GM19351 (cell line): ENCODE results near the gene PTPRJ.

ENCODE experiments used
- ATAC-seq: cut with Tn5 transposase; IDR thresholded peaks from one replicate; pipeline ENCODE4 v1.9.1; 2021; ENCODE audit warnings: mild to moderate bottlenecking, moderate library complexity; ENCODE audit not compliant: unreplicated experiment

Gene PTPRJ

DNA sequence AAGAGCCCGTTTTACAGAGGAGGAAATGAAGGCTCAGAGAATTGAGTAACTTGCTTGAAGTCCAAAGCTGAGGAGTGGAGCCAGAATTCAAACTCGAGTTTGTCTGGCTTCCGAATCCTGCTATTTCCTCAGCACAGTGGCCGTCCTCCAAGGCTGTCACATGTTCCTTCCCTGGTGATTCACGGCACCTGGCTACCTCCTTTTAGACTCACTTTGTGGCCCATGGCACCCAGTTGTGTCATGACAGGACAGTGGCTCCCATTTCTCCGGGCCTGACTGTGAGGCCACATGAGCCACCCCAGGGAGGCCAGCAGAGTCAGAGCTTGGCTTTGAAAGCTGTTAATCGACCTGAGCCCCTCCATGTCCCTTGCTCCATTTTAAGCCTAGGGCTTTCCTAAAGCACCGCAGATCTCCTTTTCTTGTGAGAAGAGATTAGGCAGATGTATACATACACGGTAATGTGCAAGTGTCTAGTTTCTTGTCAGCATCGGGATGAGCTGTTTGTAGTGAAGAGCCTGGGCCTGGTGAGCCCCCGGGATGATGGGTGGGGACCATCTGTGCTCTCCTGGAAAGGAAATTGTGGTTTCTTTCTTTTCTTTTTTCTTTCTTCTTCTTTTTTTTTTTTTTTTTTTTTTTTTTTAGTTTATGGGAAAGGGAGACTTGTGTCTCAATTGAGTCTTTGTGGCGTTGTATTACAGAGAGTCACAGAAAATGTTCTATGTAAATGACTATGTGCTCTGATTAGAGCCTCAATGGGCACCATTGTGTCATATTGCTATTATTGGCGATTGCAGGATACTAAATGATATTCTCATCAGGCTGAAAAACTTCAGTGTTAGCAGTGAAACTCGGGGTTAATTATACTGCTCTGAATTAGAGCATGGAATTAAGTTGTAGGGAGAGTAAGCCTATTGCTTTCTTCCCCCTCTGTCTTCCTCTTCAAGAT is 54.8 kb downstream of the PTPRJ start:
- no peak for ATAC-seq

DNA sequence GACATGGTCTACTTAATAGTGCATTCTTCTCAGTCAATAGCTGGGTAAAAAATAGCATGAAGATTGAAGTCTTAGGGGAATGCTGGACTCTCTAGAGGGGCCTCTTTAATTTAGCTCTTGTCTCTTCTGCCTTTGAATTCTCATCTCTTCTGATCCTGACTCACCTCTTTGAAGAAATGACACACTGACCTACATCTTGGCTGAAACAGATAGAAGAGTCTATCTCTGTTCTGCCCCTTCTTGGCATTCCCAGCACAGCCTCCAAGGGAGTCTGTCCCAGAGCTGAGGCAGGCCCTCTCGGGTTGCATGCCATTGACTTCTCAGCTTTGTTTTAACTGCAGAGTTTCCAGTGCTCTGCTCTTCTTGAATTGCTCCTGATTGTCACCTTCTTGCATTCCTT is 55.7 kb downstream of the PTPRJ start:
- no peak for ATAC-seq

DNA sequence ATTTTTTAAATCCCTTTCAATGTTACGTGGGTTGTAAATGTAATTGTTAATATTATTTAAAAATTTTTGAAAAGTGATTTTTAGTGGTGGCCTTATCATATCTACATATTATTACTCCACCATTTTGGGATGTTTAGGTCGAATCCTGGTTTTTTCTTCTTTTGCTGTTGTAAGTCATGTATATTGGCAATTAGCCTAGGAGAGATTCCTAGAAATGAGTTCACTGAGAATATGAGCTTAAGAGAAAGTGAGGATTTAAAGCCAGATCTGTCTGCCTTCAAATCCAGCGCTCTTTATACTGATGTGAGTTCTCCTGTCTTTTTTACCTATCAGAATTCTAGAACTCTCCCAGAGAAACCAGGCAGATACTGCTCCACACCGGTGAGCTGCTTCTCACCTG is 56.1 kb downstream of the PTPRJ start:
- ATAC-seq = no peak

DNA sequence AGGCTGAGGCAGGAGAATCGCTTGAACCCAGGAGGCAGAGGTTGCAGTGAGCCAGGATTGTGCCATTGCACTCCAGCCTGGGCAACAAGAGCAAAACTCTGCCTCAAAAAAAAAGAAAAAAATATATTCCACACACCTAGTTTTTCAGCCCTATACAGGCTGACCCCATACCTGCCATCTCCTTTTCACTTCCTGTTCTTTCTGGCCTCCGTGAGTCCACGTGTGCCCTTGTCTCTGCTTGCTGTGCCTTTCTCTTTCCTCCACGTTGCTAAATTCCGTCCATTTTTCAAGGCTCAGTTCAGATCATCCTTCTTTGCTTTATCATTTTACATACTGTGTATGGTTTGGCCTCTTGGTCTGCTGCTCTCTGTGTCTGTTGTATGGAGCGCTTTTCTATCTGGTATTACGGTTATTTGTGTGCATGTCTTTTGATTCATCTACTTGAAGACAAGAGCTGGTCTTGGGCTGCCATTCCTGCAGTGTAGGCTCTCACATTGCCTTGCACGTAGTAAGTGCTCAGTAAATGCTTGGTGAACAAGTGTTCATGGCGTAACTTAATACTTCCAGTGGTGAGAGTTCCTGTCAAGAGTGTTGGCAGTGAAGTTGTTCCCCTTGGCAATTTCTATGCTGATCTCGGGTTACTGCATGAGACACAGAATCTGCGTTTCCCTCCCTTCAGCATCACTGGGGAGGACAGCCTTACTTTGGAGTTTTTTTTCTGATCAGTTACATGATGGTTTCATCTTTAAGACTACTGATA is 57.5 kb downstream of the PTPRJ start:
- no peak for ATAC-seq

DNA sequence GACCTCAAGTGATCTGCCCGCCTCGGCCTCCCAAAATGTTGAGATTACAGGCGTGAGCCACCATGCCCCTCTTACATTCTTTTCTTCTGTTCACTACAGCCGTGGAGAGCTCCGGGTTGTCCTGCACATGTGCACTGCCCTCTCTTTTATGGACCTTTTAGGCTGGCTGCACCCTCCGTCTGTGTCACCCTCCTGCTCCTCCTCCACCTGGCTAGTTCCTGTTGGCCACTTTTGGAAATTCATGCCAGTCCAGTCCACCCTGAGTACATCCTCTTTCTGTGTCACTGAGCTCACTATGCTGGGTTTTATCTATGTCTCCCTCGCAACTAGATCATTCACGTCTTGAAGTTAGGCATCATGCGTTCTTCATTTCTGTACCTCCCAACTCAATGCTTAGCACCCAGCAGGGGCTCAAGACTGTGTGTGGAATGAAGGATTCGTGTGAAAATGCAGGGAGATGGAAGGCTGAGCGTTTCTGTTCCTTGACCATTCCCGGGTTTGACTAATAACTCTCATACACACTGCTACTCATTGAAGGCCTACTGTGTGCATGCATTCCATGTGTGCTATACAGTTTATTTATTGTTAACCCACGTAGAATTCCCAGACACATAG is 60.6 kb downstream of the PTPRJ start:
- ATAC-seq = no peak

DNA sequence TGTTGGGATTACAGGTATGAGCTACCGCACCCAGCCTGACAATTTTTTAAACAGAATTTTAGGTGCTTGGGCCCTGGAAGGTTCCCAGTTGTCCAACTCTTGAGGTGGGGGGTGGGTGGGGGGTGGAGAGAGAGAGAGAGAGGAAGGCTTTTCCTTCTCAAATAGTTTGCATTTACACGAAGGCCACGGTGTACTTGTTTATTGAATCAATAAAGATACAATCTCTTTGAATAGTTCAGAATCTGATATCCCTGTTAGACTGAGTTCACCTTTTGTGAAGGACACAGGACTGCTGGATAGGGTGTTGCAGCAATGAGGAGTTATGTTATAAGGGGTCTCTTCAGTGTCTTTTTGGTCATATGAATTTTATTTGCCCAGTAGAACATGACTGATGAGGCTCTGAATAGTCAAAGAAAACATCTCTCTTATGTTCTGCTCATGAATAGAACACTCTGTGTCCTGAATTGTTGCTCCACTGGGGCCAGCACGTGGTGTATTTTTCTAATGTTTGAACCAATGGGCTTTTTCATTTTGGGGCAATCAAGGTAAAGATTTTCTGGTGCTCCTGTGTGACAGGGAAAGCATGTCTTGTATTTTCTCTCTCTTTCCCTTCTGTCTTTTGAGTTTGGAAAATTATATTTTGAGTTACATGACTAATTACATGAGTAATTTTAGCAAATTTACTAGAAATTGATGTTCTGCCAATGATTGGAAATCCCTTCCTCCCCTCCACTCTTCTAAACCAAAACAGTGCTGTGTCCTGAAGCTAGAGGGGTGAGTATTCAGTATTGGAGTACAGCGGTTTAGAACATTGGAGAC is 61.7 kb downstream of the PTPRJ start:
- no peak for ATAC-seq

DNA sequence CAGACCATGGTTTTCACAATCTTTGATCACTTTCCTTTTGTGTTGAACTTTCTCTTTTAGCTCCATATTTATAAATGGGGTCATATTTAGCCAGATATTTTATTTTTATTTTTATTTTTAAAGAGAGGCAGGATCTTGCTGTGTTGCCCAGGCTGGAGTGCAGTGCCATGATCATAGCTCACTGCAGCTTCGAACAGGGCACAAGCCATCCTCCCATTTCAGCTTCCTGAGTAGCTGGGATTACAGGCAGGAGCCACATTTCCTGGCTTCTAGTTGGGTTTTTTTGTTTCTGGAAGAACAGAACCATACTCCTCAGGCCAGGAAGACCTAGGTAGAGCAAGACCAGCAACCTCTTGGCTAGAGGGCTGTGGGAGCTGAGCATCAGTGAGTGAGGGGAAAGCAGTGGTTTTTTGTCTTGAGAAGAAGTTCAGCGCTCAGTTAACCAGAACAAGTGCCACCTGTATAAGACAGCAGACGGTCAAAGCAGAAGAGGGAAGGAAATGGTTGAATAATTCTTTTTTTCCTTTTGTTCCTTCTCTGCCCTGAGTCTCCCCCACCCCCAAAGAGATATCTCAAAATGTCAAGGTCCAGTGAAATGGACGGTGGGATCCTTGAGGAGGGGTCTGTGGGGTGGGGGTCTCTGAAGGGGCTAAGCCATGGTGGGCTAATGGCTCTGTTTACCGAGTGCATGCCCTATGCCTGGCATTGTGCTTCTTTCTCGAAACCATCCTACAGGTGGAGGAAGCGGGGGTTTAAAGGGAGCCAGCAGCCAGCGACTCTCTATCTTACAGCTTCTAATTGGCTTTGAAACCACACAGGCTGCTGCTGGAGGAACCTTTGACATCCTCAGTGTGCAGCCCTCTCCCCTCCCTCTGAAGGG is 63.0 kb downstream of the PTPRJ start:
- peak; percentile 69 for ATAC-seq

DNA sequence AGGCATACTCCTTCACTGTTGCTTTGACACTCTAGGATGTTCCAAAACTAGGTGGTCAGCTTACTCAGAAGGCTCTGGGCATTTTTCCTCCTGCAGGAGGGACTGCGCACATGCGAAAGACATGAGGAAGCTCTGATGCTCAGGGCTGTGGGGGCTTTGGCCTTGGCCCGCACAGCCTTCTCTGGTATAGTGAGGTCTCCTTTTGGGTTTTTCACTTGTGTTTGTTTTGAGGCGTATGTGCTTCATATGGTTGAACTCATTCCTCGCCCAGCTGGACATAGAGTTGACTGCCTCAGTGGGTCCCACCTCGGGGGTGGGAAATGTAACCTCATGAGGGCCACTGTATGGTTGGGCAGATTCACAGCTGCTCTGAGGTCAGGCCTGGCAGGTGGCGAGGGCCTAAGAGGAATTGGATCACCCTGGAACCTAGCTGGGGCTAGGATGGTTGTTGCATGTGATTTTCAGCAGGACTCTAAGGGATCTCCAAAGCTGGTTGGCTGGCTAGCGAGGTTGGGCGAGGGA is 63.7 kb downstream of the PTPRJ start:
- peak; percentile 5 for ATAC-seq

DNA sequence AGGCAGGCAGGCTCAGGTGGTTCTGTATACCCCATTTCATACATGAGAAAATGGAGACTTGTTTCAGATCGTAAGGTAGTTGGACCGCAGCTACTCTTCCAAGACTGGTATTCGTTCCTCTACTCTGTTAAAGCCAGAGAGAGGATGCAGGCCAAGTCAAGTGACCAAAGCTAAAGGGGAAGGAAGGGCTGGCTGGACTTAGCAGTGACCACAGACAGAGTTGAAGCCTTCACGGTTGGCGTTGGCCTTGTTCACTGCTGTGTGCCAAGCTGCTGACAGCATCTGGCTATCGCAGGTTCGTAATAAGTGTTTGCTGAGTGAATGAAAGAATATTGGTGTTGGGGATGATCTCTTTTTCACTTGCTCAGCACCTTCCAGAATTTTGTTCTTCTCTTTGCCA is 64.2 kb downstream of the PTPRJ start:
- ATAC-seq = no peak

DNA sequence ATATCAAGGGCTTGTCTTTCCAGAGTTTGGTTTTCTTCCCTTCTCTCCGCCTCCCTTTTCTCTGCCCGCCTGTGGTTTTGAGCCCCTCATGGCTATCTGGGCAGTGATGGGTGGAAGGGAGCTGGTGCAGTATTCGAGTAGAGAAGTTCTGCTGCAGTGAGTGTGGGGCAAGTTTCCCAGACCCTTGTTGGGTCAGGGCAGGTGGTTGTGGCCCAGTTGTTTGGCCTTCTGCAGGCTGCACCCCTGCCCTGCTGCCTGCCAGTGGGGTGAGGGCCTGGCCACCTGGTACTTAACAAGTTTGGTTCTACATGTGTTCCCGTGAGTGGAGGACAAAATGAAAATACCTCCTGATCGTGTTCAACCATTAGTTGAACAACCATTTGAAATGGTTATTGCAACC is 65.2 kb downstream of the PTPRJ start:
- no peak for ATAC-seq

DNA sequence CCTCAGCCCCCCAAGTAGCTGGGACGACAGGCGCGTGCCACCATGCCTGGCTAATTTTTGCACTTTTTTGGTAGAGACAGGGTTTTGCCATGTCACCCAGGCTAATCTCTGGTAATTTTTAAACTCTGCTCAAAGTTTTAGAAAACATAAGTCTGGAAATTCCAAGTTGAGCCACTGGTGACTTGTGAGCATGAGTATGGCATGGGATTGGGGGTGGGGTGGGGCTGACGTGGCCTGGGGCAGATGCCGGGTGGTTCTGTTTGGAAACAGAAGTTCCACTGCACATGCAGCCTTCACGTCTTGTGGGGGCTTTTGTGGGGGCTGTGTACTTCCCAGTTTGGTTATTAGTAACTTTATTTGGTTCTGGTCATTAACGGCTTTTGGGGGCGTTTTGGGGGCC is 67.3 kb downstream of the PTPRJ start:
- no peak for ATAC-seq

DNA sequence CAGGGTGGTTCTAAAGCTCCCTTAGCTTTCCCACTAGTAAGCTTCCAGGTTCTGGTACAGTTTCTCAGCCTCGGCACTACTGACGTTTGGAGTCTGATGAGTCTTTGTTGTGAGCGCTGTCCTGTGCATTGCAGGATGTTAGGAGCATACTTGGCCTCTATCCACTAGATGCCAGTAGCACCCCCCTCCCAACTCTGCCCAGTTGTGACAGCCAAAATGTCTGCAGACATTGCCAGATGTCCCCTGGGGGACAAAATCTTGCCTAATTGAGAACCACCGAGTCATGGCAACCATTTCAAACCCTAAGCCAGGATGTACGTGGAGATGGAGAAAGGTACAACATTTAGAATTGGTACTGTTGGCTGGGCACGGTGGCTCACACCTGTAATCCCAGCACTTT is 68.7 kb downstream of the PTPRJ start:
- no peak for ATAC-seq

DNA sequence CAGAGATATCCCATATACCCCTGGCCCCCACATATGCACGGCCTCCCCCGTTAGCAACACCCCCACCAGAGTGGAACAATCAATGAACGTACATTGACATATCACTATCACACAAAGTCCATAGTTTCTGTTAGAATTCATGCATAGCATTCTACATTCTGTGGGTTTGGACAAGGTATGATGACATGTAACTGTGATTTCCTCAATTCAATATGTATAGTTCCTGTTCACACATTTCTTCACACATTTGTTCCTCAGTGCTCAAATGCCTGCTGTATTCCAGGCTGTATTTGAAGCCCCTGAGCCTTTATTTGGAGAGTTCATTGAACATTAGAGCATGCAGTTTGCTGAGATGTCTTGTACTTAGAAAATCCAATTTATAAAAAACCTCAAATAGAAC is 69.9 kb downstream of the PTPRJ start:
- no peak for ATAC-seq

DNA sequence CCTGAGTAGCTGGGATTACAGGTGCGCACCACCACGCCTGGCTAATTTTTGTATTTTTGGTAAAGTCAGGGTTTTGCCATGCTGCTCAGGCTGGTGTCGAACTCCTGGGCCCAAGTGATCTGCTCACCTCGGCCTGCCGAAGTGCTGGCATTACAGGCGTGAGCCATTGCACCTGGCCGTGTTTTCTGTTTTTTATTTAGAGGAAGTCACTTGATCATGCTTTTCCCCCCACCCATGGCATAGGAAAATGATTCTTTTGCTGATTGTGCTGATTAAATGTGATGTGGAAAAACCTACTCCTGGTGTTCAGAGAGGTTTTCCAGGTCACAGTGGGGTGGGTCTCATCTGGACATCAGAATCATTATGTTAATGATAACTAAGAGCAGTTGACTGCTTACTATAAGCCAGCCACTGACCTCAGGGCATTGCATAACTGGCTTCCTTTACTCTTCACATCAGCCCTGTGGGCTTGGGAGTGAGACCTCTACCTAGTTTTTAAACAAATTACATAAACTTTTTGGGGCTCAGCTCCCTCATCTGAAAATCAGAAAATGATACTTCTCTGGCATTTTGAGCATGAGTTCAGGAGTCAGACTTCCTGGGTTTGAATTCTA is 71.0 kb downstream of the PTPRJ start:
- ATAC-seq = no peak

DNA sequence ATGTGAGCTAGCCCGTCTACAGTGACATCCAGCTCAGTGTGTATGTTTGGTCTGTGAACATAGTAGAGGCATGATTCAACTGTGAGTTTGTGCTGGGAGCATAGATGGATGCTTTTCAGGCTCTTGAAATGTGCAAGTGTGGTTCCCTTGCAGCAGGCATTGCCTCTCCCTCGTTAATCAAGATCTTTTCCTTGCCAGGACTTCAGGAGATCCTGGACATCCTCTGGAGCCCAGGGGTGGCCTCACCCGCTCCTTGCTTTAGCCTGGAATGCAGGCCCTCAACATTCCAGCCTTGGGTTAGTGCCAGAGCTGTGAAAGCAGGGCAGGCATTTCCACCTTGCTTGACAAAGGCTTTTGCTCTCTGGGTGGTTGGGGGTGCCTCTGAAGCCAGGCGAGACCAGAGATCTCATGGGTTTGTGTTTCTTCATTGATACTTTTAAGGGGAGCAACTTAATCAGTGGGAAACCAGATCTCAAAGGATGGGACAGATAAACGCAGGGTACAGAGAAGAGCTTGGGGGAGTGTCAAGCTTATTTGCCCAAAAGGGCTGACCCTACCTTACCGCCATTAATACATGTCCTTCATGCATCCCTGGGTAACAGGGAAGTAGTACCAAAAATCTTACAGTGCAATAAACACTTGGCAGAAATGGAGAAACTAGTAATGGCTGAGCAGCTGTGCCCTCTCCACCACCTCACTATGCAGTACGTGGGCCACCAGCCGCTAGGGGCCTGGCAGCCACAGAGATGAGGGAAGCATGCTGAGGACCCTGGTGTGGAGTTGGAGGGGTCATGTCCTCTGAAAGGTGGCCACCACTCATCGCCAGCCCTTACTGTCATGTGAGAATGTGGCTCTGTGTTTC is 72.1 kb downstream of the PTPRJ start:
- ATAC-seq = no peak

DNA sequence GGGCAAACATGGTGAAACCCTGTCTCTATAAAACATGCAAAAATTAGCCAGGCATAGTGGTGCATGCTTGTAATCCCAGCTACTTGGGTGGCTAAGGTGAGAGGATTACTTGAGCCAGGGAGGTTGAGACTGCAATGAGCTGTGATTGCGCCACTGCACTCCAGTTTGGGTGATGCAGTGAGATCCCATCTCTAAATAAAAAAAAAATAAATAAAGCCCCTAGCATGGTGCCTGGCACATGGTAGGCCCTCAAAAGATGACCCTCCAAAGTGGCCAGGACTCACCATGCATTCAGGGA is 74.6 kb downstream of the PTPRJ start:
- ATAC-seq = no peak

DNA sequence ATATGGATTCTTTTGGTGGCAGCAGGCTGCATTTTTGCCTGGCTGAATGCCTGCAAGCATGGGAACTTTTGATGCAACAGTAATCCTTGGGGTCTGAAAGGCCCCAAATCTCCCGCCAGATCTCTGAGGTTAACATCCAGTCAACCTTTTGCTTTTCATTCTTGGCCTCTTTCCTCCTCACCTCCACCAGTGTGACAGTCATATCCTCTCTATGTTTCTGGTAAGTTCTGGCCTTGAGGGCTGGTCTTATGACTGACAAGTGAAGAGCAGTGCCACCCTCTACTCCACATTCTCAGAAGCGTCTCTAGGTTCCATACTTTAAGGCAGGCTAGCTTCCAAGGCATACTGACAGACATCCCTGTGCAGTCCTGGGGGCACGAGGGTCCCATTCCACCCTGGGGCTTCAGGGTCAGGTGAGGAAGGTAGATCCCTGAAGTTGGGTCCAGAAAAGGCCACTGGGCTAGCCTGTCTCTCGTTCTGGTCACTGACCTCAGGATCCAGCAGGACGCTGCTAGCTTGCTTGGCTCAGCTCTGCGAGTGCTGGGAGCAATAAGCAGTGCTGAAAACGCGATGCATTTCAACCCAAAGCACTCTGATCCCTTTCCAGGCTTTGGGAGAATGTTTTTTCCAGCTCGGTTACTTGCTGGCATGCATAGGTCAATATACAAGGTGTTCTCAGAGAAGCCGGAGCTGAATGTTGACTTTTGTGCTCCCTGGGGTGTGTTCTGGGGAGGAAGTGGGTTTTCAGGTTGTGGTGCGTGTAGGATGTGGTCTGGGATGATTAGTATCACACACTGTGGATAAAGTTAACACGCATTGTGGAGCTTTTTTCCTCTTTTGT is 75.2 kb downstream of the PTPRJ start:
- peak; percentile 59 for ATAC-seq
